ENCODE data around the gene KLHL26.

KLHL26 gene

DNA sequence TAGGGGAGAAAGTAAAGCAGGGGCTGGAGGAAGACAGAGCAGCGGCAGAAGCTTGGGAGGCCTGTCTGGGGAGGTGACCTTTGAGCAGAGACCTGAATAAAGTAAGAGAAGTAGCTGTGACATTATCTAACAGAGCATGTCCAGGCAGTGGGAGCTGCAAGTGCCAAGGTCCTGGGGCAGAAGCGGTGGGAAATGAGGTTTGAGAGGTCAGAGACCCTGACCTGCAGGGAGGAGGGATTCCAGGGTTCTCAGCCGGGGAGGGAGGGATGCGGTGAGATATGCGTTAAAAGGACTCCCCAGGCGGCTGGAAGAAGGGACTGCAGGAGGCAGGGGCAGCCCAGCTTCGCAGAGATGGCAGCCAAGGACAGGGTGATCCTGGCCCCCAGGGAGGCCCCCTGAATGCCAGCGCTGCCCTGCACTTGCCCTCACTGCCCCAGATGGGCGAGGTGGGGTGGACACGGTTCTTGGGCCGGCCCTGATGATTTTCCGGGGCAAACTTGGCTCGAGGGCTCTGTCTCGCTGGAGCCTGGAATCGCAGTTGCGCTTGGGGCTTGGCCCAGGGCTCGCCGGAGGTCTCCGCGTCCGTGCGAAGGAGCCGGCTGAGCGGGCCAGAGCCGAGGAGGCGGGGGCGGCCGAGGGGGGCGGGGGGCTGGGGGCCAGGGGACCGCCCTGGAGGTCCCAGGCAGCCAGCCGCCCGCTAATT lies 33.4 kb upstream of the KLHL26 start:
- no peak for DNase-seq

DNA sequence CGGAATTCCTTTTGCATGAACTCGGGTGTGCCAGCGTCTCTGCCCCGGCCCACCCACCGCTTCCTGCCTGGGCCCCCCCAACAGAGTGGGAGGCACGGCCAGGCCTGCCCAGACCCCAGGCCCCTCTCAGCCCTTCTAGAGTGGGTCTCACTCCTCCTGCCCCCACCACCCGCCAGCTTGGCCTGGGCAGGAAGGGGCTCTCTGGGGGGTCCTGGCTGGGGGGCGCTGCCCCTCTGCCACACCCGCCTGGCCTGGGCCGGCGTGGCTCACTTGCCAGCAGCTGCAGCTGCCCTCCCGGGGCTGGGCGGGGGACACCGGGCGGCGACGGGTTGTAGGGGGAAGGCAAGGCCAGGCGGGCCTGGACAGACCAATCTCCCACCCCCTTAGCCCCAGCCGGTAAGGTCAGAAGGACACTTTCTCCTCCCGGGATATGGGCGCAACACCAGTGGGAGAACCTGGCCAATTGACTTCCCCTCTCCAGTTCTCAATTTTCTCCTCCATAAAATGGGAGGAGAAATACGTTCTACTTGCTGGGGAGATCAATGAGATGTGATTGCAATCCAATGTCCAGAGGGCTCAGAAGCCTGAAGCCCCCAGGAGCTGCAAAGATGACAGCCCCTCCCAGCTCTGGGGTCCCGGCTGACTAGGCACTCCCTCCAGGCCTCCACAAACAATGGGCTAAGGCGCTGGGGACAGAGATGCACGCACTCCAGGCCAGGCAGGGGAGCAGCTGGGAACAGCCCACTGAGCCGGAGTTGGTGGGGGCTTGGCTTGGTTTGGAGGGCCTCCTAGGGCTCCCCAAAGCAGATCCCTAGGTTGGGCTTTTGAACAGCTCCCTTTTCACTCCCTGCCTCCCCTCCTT lies 32.6 kb upstream of the KLHL26 start:
- no peak for DNase-seq

DNA sequence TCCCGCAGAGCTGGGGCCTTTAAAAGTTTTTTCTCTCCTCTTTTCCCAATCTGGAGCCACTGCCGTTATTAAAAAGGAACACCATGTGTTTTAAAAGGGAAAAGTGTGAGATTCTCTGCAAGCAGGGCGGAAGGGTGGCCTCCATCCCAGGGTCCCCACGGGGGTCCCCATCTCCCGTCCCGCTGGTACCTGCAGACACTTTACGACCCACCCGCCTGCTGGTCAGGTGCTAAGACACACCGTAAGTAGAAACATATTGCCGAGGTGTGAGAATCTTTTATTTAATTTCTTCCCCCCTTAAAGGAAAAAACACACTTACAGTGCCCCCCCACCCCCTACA lies 32.0 kb upstream of the KLHL26 start:
- DNase-seq: no peak

DNA sequence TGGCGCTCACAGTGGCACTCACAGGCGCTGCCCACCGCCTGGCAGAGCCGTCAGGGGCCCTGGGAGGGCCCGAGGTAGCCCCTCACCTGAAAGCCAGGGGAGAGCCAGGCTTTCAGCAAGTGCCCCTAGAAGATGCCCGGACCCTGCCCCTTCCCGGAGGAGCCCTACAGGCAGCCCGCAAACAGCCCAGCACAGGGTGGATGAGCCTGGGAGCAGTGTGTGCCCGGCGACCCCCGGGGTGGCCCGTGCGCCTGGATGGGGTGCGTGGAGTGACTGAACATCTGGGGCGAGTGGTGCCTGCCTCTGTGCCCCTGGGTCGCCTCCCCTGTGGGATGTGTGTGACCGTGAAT lies 31.7 kb upstream of the KLHL26 start:
- DNase-seq: no peak

DNA sequence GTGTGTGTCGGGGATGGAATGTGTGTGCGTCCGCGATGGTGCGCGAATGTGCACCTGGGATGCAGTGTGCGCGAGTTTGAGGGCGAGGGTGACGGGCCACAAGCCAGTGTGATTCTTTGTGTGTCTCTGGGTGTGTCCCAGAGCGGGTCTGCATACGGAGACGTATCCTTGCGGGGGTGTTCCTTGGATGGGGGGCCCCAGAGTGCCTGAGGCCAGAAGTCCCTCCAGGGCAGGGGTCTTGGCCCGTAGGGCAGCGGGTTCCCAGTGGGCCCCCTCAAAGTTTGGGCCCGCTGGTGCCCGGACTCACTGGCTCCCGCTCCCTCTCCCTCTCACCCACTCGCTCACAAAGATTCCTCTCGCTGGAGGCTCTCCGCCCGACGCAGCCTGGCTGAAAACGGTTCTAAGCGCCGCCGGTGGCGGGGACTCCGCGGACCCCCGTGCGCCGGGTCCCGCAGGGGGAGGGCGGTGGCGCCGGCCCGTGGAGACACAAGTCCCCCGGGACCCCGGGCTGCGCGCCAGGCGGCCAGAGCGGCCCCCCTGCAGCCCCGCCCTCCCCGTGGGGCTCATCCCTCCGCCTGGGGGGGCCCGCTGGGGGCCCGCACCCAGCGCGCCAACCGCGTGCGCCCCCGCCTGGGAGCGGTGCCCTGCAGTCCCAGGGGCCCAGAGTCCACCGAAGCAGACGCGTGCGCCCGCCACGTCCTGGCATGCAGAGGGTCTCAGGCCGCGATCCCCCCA lies 31.1 kb upstream of the KLHL26 start:
- DNase-seq: peak; percentile 32

DNA sequence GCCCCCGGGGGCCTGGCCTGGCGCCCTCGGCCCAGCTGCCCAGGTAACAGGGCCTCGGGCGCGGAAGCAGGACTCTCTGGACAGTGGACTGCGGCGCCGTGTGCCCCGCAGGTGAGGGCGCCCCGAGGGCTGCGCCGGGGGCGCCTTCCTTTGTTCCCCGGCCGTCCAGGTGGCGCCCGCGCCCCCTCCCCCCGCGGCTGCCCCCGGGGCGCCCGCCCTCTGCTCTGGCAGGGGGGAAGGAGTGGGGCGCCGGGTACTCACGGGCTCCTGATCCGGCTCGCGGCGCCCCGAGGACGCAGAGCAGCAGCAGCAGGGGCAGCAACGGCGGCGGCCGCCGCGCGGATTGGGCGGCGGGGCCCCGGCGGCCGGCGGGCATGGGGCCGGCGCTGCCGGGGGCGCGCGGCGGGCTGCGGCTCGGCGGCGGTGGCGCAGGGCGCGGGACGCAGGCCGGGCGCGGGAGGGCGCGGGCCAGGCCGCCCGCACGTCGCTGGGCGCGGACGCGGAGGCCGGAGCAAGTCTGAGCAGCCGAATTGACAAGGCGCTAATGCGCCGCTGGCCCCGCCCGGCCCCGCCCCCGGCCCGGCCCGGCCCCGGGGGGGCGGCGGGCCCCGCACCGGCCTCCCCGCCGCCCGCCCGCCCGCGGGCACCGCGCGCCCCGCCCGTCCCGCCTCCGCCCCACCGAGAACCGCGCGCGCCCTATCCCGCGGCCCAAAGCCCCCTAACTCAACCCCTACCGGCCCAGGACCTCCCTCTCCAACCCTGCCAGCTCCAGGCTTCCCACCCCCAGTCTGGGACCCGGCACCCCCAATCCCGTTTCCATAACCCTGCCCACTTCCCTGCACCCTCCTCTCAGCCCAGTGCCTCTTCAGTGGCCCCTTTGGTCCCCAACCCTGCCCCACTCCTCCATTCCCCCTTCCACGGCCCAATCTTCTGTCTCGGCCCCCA lies 30.3 kb upstream of the KLHL26 start, which contains the start of gene CRLF1:
Gene CRLF1 (minus strand): TSS at position 519 of the 945 bp plus-strand sequence. CDS start 143 bp downstream, at position 376.
- DNase-seq: peak; percentile 48

DNA sequence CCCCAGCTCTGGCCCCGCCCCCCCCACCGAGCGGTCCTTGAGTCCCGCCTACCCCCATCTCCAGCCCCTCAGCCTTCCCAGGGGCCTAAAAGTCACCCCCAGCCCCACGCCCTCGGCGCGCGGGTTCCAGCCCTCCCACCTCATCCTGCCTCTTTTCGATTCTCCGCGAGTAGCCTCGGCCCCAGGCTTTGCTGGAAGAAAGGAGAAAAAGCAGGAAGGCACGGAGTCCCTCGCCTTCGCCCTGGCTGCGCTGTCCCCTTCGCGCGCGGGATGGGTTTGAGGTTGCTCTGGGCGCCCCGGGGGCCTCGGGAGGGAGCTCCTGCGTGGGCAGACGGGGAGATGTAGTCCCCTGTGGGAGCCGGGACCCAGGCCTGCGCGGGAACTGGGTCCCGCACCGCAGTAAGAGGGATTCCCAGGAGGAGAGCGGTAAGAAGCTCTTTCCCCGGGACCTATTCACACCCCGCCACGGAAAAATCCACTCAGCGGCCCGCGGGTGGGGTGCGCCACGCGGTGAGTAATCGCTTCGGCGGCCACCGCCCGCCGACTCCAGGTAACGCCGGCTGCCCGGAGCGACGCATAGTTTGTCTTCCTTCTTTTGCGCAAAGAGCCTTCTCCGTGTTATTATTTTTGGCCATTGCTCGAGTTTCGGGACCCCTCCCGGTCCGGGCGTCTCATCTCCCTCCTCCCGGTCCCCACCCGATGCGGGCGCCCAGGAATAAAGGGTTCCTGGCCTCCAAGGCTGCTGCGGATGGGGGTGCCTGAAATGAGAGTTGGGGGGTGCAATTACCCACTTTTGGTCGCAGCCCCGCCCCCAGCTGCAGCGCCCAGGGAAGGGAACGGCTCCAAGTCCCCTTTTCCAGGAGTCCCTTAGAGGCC lies 29.4 kb upstream of the KLHL26 start:
- peak; percentile 53 for DNase-seq

DNA sequence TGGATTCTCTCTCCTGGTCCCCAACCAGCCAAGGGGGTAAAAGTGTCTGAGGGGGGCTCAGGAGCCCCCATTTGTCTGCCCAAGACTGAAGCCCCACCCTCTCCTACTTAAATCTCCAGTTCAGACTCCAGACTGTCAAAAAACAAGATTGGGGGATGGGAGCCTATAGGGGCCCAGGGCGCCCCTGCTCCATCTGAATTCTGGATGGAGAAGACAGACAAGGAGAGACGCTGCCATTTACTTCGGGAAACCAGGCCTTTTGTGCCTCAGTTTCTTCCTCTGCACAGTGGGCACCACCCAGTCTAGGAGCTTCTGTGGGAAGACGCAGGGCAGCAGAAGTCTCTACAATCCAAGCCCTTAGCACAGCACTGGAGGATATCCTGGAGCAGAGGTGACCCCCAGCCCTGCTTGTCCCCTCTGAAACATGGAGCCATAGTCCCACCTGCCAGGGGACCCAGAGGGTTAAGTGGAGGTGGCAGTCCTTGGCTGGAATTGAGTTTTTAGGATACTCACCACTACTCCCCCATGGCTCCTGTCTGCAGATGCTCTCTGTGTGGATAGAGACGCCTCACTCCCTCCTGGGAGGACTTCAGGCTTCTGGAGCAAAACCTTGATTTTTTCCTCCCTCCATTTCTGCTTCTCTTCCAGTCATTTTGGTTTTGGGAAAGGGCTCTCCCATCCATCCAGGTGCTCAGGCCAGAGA lies 28.6 kb upstream of the KLHL26 start:
- DNase-seq: no peak

DNA sequence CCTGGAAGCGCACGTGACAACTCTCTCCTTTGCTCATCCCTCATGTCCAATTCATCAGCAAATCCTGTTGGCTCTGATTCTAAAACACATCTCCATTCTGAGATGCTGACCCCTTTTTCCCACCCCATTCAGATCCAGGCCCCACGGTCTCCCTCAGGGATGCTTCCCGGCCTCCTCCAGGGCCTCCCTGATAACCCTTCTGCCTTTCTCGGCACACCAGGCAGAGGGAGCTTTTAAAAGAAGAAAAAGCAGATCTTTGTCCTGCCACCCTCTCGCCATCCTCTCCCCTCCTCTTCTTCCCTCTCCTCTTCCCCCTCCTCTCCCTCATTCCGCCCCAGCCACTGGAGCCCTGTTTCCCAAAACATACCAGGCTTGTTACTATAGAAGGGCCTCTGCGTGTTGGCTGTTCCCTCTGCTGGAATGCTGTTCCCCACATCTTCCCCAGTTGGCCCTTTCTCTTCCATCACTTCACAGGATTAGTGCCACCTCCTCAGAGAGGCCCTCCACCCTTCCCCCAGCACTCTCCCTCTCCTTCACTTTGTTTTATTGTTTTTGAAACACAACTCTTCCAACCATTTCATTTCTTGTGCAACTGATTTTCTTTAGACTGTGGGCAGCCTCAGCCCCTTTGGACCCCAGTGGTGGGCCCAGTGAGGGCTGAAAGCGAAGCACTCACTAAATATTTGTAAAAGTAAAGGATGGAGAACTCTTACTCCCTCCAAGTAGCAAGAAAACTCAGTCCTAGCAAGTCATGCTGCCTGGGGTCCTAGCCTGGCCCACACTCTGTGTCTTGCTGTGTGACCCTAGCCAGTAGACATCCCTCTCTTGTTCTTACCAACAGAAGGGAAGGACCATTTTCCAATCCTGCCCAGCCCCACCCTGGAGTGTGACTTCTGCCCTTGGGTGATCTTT lies 27.8 kb upstream of the KLHL26 start:
- DNase-seq: no peak

DNA sequence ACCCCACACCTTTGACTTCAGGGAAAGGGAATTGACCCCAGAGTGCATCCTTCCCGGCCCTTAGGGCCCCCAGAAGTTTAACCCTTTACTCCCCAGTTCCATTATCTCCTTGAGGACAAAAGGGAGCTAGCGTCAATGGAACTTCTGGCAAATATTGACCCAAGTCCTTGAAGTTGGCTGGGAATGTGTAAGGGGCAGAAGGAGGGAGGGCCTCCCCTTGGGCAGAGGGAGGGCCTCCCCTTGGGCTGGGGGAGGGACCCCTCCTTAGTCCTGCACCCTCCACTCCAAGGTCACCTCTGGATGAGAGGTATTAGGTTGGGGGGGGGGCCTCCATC lies 27.1 kb upstream of the KLHL26 start:
- DNase-seq: no peak

DNA sequence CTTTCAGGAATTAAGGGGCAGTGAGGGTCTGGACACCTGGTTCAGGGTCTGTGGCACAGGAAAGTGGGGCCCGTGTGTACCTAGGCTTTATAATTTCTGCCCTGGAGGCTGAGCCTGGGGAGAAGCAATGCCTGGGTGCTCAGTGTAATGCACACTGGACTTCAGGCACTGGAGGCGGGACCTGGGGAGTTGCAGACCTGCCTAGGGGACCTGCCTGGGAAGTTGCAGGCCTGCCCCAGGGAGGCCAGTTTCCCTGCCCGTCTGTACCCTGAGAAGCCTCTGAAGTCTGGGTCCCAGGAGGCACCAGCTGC lies 26.6 kb upstream of the KLHL26 start:
- DNase-seq: no peak

DNA sequence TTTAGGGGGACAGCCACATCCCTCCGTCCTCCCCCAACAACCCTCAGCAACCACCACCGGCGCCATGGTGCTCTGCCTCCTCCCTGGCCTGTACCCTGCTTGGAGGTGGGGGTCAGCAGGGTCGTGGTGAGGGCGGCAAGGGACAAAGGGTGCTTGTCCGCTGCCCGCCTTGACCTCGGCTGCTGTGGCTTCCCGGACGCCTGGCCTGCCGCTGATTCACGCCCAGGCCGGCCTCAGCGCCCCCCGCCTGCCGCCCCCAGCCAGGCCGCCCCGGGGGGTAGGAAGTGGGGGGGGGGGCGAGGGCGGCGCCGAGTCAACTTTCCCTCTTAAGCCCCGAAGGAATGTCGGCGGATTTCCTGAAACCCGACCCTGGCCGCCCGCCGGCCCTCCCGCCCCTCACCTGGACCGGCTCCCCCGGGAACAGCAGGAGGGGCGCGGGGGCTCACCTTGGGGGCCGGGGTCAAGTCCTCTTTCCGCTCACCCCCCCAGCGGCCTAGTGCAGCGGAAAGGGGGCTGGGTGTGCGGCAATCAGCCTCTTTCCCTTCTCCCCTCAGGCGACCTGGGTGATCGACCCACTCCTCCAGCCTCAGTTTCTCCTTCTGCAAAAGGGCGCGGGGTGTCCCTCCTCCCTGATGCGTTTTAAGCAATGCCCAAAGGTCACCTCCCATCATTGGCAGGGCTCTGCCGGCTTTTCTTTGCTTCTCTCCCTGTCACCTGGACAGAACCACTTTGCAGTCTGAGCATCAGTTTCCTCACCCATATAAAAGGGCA lies 26.1 kb upstream of the KLHL26 start:
- DNase-seq: peak; percentile 38

DNA sequence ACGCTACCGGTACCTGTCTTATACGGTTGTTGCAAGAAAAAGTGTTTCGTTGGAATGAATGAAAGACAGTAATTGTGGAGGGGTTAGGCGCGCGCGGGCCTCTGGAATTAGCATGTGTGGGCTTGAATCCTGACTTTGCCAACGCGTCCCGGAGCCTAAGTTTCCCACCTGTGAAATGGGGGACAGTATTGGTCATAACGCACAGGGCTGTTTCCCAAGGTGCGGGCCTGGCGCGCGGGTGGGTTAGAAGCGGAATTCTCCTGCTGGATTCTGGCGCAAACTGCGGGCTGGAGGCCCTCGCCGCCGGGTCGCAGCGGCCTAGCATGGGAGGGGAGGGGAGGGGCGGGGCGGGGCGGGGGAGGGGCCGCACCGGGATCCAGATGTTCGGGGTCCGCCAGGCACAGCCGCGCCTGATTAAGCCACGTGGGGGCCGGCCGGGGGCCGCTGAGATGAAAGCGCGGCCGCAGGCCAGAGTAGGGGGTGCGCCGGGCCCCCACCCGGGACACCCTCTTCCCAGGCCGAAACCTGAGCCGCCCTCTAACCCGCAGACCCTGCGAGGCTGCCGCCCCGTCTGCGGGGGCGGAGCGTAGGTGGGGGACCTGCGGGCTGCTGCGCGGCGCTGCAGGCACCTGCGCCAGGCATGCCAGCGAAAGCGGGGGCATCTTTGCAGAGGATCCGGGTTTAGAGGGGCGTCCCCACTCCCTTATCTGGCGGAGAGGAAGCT lies 25.3 kb upstream of the KLHL26 start:
- DNase-seq: peak; percentile 69

DNA sequence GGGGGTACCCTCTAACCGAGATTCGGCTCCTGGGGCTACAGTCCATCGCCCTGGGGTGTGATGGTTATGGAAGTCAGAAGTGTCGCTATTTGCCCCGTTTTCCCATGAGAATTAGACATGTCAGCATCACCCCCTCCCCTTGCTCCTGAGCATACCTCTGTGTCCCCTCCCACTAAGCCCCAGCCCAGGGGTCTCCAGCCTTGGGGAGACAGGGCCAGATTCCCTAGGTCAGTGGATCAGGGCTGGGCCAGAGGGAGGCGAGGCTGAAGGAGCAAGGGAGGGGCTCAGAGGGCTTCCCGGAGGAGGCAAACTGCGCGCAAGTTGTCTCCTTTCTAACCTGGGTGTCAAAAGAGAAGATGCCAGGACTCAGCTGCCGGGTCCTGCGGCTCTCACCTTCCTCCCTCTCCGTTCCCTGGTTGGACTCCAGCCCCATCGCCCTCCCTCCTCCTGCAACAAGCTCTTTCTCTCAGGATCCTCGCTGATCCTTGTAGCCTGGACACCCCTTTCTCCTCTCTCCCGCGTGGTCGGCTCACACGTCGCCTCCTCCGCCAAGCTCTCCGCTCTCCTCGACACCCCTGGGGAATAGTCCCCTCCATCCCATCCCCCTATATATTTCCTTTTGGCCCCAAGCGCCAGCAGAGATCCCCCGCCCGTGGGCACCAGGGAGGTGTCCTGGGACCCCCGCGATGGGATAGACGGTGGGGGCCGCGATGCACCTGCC lies 24.6 kb upstream of the KLHL26 start:
- peak; percentile 54 for DNase-seq

DNA sequence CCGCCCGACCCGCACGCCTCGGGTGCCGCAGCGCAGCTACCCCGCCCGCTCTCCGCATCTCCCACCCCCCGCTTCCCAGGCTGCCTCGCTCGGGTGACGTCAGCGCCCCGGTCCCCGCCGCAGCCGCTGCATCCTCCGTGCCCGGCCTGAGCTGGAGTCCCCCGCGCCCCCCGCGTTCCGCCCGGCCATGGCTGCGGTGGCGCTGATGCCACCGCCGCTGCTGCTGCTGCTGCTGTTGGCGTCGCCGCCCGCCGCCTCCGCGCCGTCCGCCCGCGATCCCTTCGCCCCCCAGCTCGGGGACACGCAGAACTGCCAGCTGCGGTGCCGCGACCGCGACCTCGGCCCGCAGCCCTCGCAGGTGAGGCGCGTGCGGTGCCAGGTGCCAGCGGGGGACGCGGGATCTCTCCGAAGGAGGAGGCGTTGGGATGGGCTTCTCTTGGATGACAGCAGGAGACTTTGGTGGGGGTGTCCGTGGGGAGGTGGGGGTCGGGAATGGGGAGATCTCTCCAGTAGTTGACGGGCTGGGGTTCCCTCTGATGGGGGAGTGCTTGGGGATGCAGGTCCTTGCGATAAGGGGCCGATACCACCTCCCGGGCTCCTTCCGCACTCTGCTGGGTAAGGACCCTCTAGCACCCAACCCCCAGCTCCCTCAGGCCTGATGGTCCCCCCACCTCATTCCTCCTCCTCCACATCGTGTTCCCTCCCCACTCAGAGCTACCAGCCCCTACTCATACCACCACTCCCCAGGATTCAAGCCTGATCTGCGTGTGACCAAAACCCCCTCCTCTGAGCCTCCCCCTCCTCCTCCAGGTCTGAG lies 23.8 kb upstream of the KLHL26 start, which contains the start of gene TMEM59L:
Gene TMEM59L (plus strand): TSS at position 99 of the 817 bp plus-strand sequence. CDS start 89 bp downstream, at position 188.
- DNase-seq: peak; percentile 63

DNA sequence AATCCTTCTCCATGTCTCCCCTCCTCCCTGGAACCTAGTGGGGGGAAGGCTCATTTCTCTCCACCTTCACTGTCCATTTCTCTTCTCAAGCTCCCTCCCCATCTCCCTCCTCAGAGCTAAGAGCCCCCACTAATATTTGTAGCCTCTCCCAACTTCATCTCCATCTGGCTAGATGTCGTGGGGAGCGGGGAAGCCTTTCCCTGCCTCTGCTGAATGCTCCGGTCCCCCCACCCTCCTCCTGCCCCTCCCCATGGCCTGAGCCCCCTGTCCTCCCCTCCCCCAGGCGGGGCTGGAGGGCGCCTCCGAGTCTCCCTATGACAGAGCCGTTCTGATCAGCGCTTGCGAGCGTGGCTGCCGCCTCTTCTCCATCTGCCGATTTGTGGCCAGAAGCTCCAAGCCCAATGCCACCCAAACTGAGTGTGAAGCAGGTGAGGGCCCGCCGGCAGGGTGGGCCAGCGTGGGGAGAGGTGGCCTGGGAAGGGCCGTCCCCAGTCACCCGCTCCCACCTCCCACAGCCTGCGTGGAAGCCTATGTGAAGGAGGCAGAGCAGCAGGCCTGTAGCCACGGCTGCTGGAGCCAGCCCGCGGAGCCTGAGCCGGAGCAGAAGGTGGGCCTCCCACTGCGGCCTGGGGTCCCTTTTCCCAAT lies 23.1 kb upstream of the KLHL26 start:
- no peak for DNase-seq

Measured in NCI-H69 (cell line).